NK-92 (cell line): Measurements from ENCODE around the gene HELZ.
"Not testable (repeated sequence)": the region's sequence is repeated elsewhere in the genome, so short reads cannot be mapped to it uniquely, and the experiment has no call there.

ENCODE experiments used
- DNase-seq: peaks from one replicate; lab custom pipeline; 2025; ENCODE audit not compliant: unreplicated experiment; lab: John Stamatoyannopoulos, UW

HELZ gene

GRCh38 chr17:67265436-67266019 lies 20.5 kb upstream of the HELZ start:
- no peak for DNase-seq

GRCh38 chr17:67262435-67263117 lies 17.6 kb upstream of the HELZ start:
- DNase-seq = no peak

GRCh38 chr17:67260170-67260987 lies 15.4 kb upstream of the HELZ start:
- no peak for DNase-seq

GRCh38 chr17:67258821-67259468 lies 13.9 kb upstream of the HELZ start:
- DNase-seq = no peak

GRCh38 chr17:67256075-67256732 lies 11.2 kb upstream of the HELZ start:
- DNase-seq = no peak

- DNase-seq = no peak
Observed at GRCh38 chr17:67253384-67253783, 8.4 kb upstream of the HELZ start.

- DNase-seq = not testable (repeated sequence)
Observed at GRCh38 chr17:67251586-67251985, 6.6 kb upstream of the HELZ start.

- DNase-seq = no peak
Observed at GRCh38 chr17:67248291-67248690, 3.3 kb upstream of the HELZ start.

GRCh38 chr17:67247416-67247900 lies 2.5 kb upstream of the HELZ start:
- no peak for DNase-seq

GRCh38 chr17:67246653-67247415 lies 1.8 kb upstream of the HELZ start:
- no peak for DNase-seq

GRCh38 chr17:67246403-67246652 lies 1.3 kb upstream of the HELZ start:
- no peak for DNase-seq

GRCh38 chr17:67245694-67246402 lies 852 bp upstream of the HELZ start:
- DNase-seq = no peak

GRCh38 chr17:67244431-67245072 lies 444 bp downstream of the HELZ start:
- no peak for DNase-seq

GRCh38 chr17:67243284-67243683 lies 1.7 kb downstream of the HELZ start:
- DNase-seq = no peak

GRCh38 chr17:67241719-67242341 lies 3.2 kb downstream of the HELZ start:
- DNase-seq = no peak

GRCh38 chr17:67239597-67239996 lies 5.4 kb downstream of the HELZ start:
- no peak for DNase-seq

- no peak for DNase-seq
Observed at GRCh38 chr17:67238991-67239390, 6.0 kb downstream of the HELZ start.

GRCh38 chr17:67232441-67232840 lies 12.6 kb downstream of the HELZ start:
- no peak for DNase-seq
